Fibroblast of skin of right quadriceps (primary cell): ENCODE measurements around the gene NRBF2.

Source experiments
- DNase-seq: peaks from one replicate; pipeline ENCODE4 v3.0.0-alpha.2; 2013

NRBF2 gene

GRCh38 chr10:63165249-63165648, 32.1 kb downstream of the NRBF2 start:
- no peak for DNase-seq

GRCh38 chr10:63166742-63167258, 33.7 kb downstream of the NRBF2 start:
- peak; percentile 72 for DNase-seq

GRCh38 chr10:63168821-63169462, 35.8 kb downstream of the NRBF2 start:
- no peak for DNase-seq

DNA sequence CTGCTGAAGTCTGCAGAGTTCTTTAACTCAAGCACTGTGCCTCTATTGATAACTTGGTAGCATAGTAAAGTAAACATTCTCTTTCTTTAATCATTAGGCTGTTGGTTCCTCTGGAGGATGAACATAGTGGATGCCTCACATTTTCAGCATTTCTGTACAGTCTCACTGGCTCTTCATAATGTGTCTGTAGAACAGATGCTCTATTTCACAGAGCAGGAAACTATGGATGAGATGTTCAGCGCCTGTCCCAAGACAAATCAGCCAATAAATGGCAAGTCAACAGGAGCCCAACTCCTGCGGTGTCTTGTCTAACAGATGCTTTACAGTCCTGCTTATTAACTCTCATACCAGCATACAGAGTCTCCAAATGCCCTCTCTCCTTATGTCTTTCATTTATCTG, 36.5 kb downstream of the NRBF2 start:
- DNase-seq = no peak

DNA sequence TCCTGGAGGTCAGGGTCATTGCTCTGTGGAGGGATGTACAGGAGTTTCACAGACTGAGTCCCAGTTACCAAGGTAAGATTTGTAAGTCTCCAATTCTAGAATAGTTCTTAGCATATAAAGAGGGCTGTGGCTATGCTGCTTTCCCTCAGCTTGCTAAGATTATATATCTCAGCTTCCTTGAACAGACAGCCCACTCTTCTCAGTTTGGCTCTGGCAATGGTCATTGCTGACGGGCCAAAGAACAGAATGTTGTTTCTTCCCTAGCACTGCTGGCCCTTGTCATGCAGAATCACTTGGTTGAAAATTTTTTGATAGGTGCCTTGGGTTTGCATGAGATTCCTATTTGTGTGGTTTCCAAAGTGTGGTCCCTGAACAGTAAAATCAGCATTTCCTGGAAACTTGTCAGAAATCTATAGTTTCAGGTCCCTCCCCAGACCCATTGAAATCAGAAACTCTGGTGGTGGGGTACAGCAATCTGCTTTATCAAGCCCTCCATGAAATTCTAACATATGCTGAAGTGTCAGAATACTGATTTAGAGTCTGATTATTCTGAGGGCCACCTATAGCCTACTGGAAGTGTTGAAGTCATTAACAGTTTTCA, 38.2 kb downstream of the NRBF2 start:
- DNase-seq = no peak

DNA sequence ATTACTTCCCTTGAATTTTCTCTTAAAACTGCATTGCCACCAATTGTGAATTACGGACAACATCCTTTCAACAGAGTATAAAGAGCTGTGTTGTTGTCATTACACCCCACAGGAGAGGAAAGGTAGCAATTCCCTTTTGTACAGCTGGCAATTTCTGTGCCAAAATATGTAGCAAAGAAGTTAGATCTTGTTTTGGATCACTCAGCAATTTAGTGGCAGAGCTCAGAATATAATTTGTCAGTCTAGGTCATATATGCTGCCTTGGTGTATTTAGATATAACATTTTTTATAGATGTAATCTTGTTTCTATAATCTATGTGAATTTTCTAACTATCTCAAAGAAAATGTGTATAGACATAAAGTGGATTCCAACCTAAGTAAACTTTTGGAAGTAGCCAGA, 38.8 kb downstream of the NRBF2 start:
- DNase-seq = no peak

DNA sequence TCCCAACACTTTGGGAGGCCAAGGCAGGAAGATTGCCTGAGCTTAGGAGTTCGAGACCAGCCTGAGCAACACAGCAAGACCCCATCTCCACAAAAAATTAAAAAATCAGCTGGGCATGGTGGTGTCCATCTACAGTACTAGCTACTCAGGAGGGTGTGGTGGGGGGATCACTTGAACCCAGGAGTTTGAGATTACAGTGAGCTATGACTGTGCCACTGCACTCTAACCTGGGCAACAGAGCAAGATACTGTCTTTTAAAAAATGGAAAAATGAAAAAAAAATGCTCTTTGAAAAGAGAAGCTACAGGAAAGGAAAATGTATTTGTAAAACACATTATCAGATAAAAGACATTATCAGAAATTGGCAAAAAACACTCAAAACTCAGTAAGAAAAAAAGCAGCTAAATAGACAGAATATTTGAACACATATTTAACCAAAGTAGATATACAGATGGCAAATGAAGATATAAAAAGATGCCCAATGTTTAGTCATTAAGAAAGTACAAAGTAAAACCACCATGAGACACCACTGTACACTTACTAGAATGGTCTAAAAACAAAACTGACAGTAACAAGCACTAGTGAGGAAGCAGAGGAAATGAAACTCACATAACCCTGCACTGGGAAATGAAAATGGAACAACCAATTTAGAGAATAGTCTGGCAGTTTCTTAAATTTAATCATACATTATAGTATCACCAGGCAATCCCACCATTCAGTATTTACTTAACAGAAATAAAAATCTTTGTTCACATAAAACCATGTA, 40.5 kb downstream of the NRBF2 start:
- DNase-seq = no peak

GRCh38 chr10:63175534-63175933, 42.4 kb downstream of the NRBF2 start:
- no peak for DNase-seq

DNA sequence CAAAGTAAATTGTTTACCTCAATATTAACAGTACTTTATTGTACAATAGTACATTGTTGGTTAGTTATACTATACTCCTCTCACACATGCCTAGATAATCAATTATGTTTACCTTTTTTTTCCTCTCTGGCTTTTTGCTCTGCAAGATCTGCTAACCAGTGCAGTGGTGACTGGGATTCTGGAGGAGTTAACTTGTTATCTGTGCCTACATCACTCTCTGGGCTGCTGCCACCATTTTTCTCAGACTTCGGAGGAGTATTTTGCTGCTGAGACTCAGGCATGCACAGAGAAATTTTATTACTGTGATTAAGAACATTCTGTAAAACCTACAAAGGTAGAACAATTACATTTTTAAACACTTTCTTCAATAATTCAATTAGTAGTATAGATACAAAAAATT, 59.7 kb downstream of the NRBF2 start:
- DNase-seq = no peak

DNA sequence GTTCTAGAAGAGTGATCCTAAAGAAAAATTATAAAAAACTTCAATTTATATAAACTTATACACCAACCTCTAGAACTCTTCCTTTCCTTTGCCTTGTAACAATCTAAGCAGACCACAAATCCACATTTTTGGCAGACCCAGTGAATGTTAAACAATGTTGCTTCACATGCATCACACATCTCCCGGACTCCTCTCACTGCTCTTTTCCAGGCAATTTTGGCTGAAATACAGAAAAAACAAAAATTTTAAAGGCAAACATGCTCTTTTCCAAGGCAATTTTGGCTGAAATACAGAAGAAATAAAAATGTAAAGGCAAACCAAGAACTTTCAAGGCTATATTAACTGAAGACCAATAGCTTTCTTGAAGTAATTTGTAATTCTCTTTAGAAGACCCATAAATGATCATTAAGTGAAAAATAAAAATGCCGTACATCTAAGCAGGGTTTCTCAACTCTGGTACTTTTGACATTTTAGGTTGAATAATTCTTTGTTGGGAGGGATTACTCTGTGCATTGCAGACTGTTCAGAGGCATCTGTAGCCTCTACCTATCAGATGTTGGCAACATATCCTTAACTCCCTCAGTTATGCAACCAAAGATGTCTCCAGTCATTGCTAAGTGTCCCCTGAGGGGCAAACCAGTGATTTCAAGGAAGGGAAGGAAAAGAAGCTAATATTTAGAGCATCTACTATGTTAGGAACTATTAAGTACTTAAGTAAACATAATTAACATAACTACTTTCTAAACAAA, 64.4 kb downstream of the NRBF2 start:
- DNase-seq = peak; percentile 82

- DNase-seq = no peak
These were observed 66.6 kb downstream of the NRBF2 start for GRCh38 chr10:63199716-63200115.

DNA sequence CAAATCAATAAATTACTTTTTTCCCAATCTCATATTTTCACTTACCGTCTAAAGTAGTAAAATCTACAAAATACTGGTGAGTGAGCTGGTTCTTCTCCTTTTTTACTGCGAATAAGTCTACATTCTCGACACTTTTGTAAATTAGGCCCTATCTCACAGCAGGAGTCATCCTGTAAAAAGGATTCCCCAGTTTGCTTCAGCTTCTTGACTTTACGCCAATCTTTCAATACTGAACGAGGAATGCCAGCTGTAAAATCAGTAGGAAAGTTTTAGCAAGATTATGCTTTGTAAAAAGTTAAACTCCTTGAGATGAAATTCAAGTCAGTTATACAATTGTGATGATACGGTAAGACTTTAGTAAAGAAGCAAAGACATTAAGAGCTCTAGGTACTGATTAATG, 67.3 kb downstream of the NRBF2 start:
- DNase-seq = no peak

DNA sequence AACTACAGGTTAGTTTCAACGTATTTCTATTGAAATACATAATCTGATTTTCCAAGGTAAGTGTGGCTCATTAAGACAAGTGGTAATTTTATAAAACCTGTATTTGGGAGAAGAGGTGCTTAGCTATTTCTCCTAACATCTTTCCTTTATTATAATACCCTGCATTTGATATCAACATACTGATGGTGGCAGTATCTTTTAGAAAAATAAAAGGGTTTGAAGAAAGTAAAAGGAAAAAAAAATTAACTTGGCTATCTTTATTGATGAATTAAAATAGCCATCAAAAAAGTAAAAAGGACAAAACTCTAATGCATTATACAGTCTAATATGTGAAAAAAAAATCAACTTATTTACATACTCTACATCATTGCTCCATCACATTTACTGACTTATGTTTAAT, 68.0 kb downstream of the NRBF2 start:
- no peak for DNase-seq
